SK-N-SH treated with all-trans-retinoic acid at 6 μM for 48 hours (cell line): ENCODE results near the gene SMCO4.

Experiments
- ARNTL ChIP-seq: fragments of 450-650 bp; formaldehyde crosslinking; IDR thresholded peaks from 2 replicates; pipeline ENCODE4 v1.5.0; 2020; ENCODE audit warnings: low read depth, mild to moderate bottlenecking, moderate library complexity, borderline replicate concordance
- BACH2 ChIP-seq: fragments of 250-450 bp; sonication (Bioruptor Pico); IDR thresholded peaks from 2 replicates; pipeline ENCODE4 v1.9.0; 2021; ENCODE audit warnings: mild to moderate bottlenecking, borderline replicate concordance
- CREB5 ChIP-seq: fragments of 250-450 bp; sonication (Bioruptor Pico); IDR thresholded peaks from 2 replicates; pipeline ENCODE4 v1.5.1; 2020; ENCODE audit warnings: low read depth, mild to moderate bottlenecking, moderate library complexity
- ESRRG ChIP-seq: fragments of 250-450 bp; sonication (Bioruptor Pico); IDR thresholded peaks from 2 replicates; pipeline ENCODE4 v1.6.1; 2021; ENCODE audit warnings: mild to moderate bottlenecking
- GLIS3 ChIP-seq: fragments of 250-450 bp; sonication (Bioruptor Pico); IDR thresholded peaks from 2 replicates; pipeline ENCODE4 v1.5.0; 2020; ENCODE audit warnings: mild to moderate bottlenecking, moderate library complexity
- ISL1 ChIP-seq: fragments of 250-450 bp; sonication (Bioruptor Pico); IDR thresholded peaks from 2 replicates; pipeline ENCODE4 v2.1.2; 2022; ENCODE audit warnings: mild to moderate bottlenecking, moderate library complexity
- TCF4 ChIP-seq: fragments of 250-450 bp; sonication (Bioruptor Pico); IDR thresholded peaks from 2 replicates; pipeline ENCODE4 v1.8.0; 2021; ENCODE audit warnings: mild to moderate bottlenecking, moderate library complexity, borderline replicate concordance
- ZNF8 ChIP-seq: fragments of 450-650 bp; formaldehyde crosslinking; IDR thresholded peaks from 2 replicates; pipeline ENCODE4 v1.5.0; 2020; ENCODE audit warnings: mild to moderate bottlenecking, moderate library complexity

GRCh38 chr11:93543292-93543977, at the start of gene SMCO4:
- TF ChIP-seq CREB5 (no peak), GLIS3 (CRISPR knock-in tag) (no peak), ESRRG (no peak), ZNF8 (CRISPR knock-in tag) (no peak), TCF4 (CRISPR knock-in tag) (no peak), ARNTL (CRISPR knock-in tag) (no peak), BACH2 (CRISPR knock-in tag) (no peak), ISL1 (no peak)
